HepG2 (cell line): ENCODE results near the gene RAD17. TPM values are rescaled to one million over a fixed set of nuclear protein-coding genes. Genes with fewer than 3 reads are reported as not detected.

Experiments used
- ATF7-NPFF ChIP-seq: sonication (generic); formaldehyde crosslinking; IDR thresholded peaks from 2 replicates; pipeline ENCODE4 v1.8.1; 2023; ENCODE audit warnings: mild to moderate bottlenecking, low read depth, missing genetic modification reagents, moderate library complexity
- BHLHE40 ChIP-seq: IDR thresholded peaks from 2 replicates; pipeline ENCODE4 v1.6.1; 2011; ENCODE audit warnings: low read length, improper control_type of control experiment
- CBX1 ChIP-seq: IDR thresholded peaks from one replicate; pipeline ENCODE4 v1.6.1; 2016; ENCODE audit warnings: antibody characterized with exemption, low read depth
- HMGXB3 ChIP-seq: sonication (generic); formaldehyde crosslinking; IDR thresholded peaks from 2 replicates; pipeline ENCODE4 v1.4.0; 2020; ENCODE audit warnings: missing genetic modification reagents, borderline replicate concordance
- PBX3 ChIP-seq: sonication (generic); formaldehyde crosslinking; IDR thresholded peaks from 2 replicates; pipeline ENCODE4 v1.8.1; 2023; ENCODE audit warnings: missing genetic modification reagents, inconsistent platforms, borderline replicate concordance
- TBX2 ChIP-seq: sonication (generic); formaldehyde crosslinking; IDR thresholded peaks from 2 replicates; pipeline ENCODE4 v1.5.0; 2020; ENCODE audit warnings: missing genetic modification reagents, mild to moderate bottlenecking, borderline replicate concordance
- THAP7 ChIP-seq: sonication (generic); formaldehyde crosslinking; IDR thresholded peaks from 2 replicates; pipeline ENCODE4 v1.8.1; 2023; ENCODE audit warnings: mild to moderate bottlenecking, missing genetic modification reagents
- TOE1 ChIP-seq: sonication (generic); formaldehyde crosslinking; IDR thresholded peaks from 2 replicates; pipeline ENCODE4 v1.4.0; 2020; ENCODE audit warnings: mild to moderate bottlenecking, missing genetic modification reagents
- ZC3H13 ChIP-seq: sonication (generic); formaldehyde crosslinking; IDR thresholded peaks from 2 replicates; pipeline ENCODE4 v1.8.1; 2023; ENCODE audit warnings: mild to moderate bottlenecking, missing genetic modification reagents, moderate library complexity
- ZNF407 ChIP-seq: sonication (generic); formaldehyde crosslinking; IDR thresholded peaks from one replicate; pipeline ENCODE4 v1.5.1; 2020; ENCODE audit warnings: mild to moderate bottlenecking, missing genetic modification reagents; ENCODE audit errors: not compliant biosample characterization
- ZNF704 ChIP-seq: sonication (generic); formaldehyde crosslinking; IDR thresholded peaks from 2 replicates; pipeline ENCODE4 v1.8.1; 2023; ENCODE audit warnings: mild to moderate bottlenecking, inconsistent platforms, moderate library complexity, missing genetic modification reagents, borderline replicate concordance
- ZNF878 ChIP-seq: sonication (generic); formaldehyde crosslinking; IDR thresholded peaks from 2 replicates; pipeline ENCODE4 v1.8.1; 2023; ENCODE audit warnings: mild to moderate bottlenecking, missing genetic modification reagents, moderate library complexity
- polyA plus RNA-seq, 8 experiments: library from polyadenylated mRNA; depleted of rRNA in 3 of 8; stranded (reverse) in 7 of 8; unstranded in 1 of 8; fragments of >200 nt; fragmentation: Illumina TruSeq in 4 of 8; extraction: Trizol in 4 of 8; gene quantifications; 2 replicates each; pipeline versions ENCODE4 v1.2.1 to v1.2.3, GENCODE V29; 2011 to 2016; ENCODE audit warnings: low read depth in 4 of 8, missing spikeins in 1 of 8, mixed read lengths in 1 of 8; ENCODE audit not compliant: insufficient read depth in 1 of 8
- total RNA-seq, 5 experiments: library from RNA; depleted of rRNA; stranded (reverse); fragments of >200 nt; fragmentation: Illumina TruSeq; extraction: Trizol; gene quantifications; 2 replicates each; pipeline ENCODE4 v1.2.3, GENCODE V29; 2016; ENCODE audit warnings: low read depth in 1 of 5

RAD17 gene
- total and polyA plus RNA-seq, 2 of the 13 experiments (the other 11 are each of a cell fraction or from before 2014, with no cell fraction given): 24.0 to 25.9 TPM

- TF ChIP-seq ZNF407 (CRISPR knock-in tag) (peak; percentile 80), TBX2 (CRISPR knock-in tag) (peak; percentile 69; the same call in 1 of the 2 replicates), ZC3H13 (CRISPR knock-in tag) (peak; percentile 91), ATF7-NPFF (peak; percentile 85), TOE1 (CRISPR knock-in tag) (no peak), THAP7 (CRISPR knock-in tag) (peak; percentile 93), HMGXB3 (0 out of 2 replicates have a peak, but pooled peaks have one; percentile 38), ZNF704 (peak; percentile 67), ZNF878 (CRISPR knock-in tag) (no peak), BHLHE40 (peak; percentile 72), PBX3 (peak; percentile 81; the same call in 1 of the 2 replicates), CBX1 (peak; percentile 64)
These were observed 45.4 kb downstream of the RAD17 start, which contains the start of gene MARVELD2 (continued) for GRCh38 chr5:69414885-69415583.
